Measurements from ENCODE around the gene CBX5. TPM values are rescaled to one million over a fixed set of nuclear protein-coding genes. Genes with fewer than 3 reads are reported as not detected.

Gene CBX5
- total RNA-seq, 1 donor from 2014 or later = 288 TPM

- Histone ChIP-seq H3K9ac (no peak overlapping the region), H3K36me3 (no peaks in the 10 kb centered on the region), H3K79me2 (ENCODE audit: low read depth) (peaks cover 5% of the 10 kb centered on the region), H3K4me2 (peak overlapping the region; percentile 57), H3K27ac (no peak overlapping the region), H3K4me1 (peaks cover 41% of the 10 kb centered on the region), H2AFZ (replicated peaks) (peak overlapping the region; percentile 76), H3K27me3 (no peaks in the 10 kb centered on the region), H3K4me3 (no peak overlapping the region), H3K9me3 (ENCODE audit: low read depth) (no peaks in the 10 kb centered on the region), H4K20me1 (ENCODE audit: low read depth) (no peaks in the 10 kb centered on the region), H3F3A (ENCODE audit: low read depth) (peaks cover 28% of the 10 kb centered on the region)
- Mint-ChIP-seq H3K27ac (peak overlapping the region; percentile 8), H3K4me1 (peaks cover 31% of the 10 kb centered on the region), H3K36me3 (no peaks in the 10 kb centered on the region), H3K4me3 (no peak overlapping the region), H3K9me3 (no peaks in the 10 kb centered on the region), H3K27me3 (ENCODE audit: insufficient read depth, low read depth) (peaks cover 8% of the 10 kb centered on the region)
- no peak for DNase-seq (ENCODE audit: low spot score)
- TF ChIP-seq, protein P1, sequence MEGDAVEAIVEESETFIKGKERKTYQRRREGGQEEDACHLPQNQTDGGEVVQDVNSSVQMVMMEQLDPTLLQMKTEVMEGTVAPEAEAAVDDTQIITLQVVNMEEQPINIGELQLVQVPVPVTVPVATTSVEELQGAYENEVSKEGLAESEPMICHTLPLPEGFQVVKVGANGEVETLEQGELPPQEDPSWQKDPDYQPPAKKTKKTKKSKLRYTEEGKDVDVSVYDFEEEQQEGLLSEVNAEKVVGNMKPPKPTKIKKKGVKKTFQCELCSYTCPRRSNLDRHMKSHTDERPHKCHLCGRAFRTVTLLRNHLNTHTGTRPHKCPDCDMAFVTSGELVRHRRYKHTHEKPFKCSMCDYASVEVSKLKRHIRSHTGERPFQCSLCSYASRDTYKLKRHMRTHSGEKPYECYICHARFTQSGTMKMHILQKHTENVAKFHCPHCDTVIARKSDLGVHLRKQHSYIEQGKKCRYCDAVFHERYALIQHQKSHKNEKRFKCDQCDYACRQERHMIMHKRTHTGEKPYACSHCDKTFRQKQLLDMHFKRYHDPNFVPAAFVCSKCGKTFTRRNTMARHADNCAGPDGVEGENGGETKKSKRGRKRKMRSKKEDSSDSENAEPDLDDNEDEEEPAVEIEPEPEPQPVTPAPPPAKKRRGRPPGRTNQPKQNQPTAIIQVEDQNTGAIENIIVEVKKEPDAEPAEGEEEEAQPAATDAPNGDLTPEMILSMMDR (IDR thresholded peaks at IDR 0.05) = no peak
- no peak for TF ChIP-seq EZH2phosphoT487 (IDR thresholded peaks at IDR 0.05)
- no peak for TF ChIP-seq EZH2 (IDR thresholded peaks at IDR 0.05)
These were observed 24.4 kb upstream of the CBX5 start for GRCh38 chr12:54304187-54304810.

GRCh38 chr12:54303640-54304039, 23.7 kb upstream of the CBX5 start:
- Mint-ChIP-seq H3K36me3 (no peaks in the 10 kb centered on the region), H3K27me3 (ENCODE audit: insufficient read depth, low read depth) (peaks cover 11% of the 10 kb centered on the region), H3K9me3 (no peaks in the 10 kb centered on the region), H3K4me3 (no peak overlapping the region), H3K4me1 (peaks cover 32% of the 10 kb centered on the region), H3K27ac (no peak overlapping the region)
- H2AFZ ChIP-seq (replicated peaks) = no peak overlapping the region
- H4K20me1 ChIP-seq (ENCODE audit: low read depth) = no peaks in the 10 kb centered on the region
- no peaks in the 10 kb centered on the region for H3K27me3 ChIP-seq
- peaks cover 5% of the 10 kb centered on the region for H3K79me2 ChIP-seq (ENCODE audit: low read depth)
- H3K9me3 ChIP-seq (ENCODE audit: low read depth) = no peaks in the 10 kb centered on the region
- H3K4me2 ChIP-seq = peak overlapping the region; percentile 57
- H3K27ac ChIP-seq = no peak overlapping the region
- DNase-seq (ENCODE audit: low spot score) = no peak
- H3K4me1 ChIP-seq = peaks cover 42% of the 10 kb centered on the region
- H3K36me3 ChIP-seq = no peaks in the 10 kb centered on the region
- no peak overlapping the region for H3K9ac ChIP-seq
- H3F3A ChIP-seq (ENCODE audit: low read depth) = peaks cover 28% of the 10 kb centered on the region
- TF ChIP-seq, protein P1 (IDR thresholded peaks at IDR 0.05) = no peak
- no peak for TF ChIP-seq EZH2phosphoT487 (IDR thresholded peaks at IDR 0.05)
- no peak for TF ChIP-seq EZH2 (IDR thresholded peaks at IDR 0.05)
- H3K4me3 ChIP-seq = no peak overlapping the region

GRCh38 chr12:54301428-54302048, 21.6 kb upstream of the CBX5 start:
- Histone ChIP-seq H3K9ac (no peak overlapping the region), H4K20me1 (ENCODE audit: low read depth) (no peaks in the 10 kb centered on the region), H3K4me1 (peaks cover 42% of the 10 kb centered on the region), H3K4me2 (peak overlapping the region; percentile 80), H2AFZ (replicated peaks) (peak overlapping the region; percentile 89), H3K9me3 (ENCODE audit: low read depth) (no peaks in the 10 kb centered on the region), H3K27me3 (no peaks in the 10 kb centered on the region), H3K4me3 (peak overlapping the region; percentile 40), H3K36me3 (no peaks in the 10 kb centered on the region), H3F3A (ENCODE audit: low read depth) (peaks cover 28% of the 10 kb centered on the region), H3K79me2 (ENCODE audit: low read depth) (peaks cover 5% of the 10 kb centered on the region), H3K27ac (peak overlapping the region; percentile 74)
- DNase-seq (ENCODE audit: low spot score) = peak; percentile 44
- no peak for TF ChIP-seq EZH2 (IDR thresholded peaks at IDR 0.05)
- no peak for TF ChIP-seq EZH2phosphoT487 (IDR thresholded peaks at IDR 0.05)
- TF ChIP-seq, protein P1 (IDR thresholded peaks at IDR 0.05) = no peak
- peaks cover 34% of the 10 kb centered on the region for H3K4me1 Mint-ChIP-seq
- H3K9me3 Mint-ChIP-seq = no peaks in the 10 kb centered on the region
- no peak overlapping the region for H3K4me3 Mint-ChIP-seq
- H3K27me3 Mint-ChIP-seq (ENCODE audit: insufficient read depth, low read depth) = peaks cover 11% of the 10 kb centered on the region
- H3K36me3 Mint-ChIP-seq = no peaks in the 10 kb centered on the region
- no peak overlapping the region for H3K27ac Mint-ChIP-seq

Data from neural progenitor cell (in vitro differentiated cells).